HL-60 (cell line): ENCODE measurements around the gene SUMF1.

Source experiments
- DNase-seq, 2 experiments: peaks; one replicate each; pipeline ENCODE4 v3.0.0-alpha.2; 2010 to 2020; ENCODE audit warnings: low read depth in 1 of 2, low spot score in 1 of 2
- H3K27ac ChIP-seq: fragments of 250-450 bp; sonication (Bioruptor Pico); replicated peaks from 2 replicates; pipeline ENCODE4 v1.5.1; 2020; ENCODE audit warnings: mild to moderate bottlenecking, moderate library complexity
- H3K27me3 ChIP-seq: fragments of 250-450 bp; sonication (Bioruptor Pico); 2 replicates; pipeline ENCODE4 v1.5.1; 2021; ENCODE audit warnings: mild to moderate bottlenecking, moderate library complexity; ENCODE audit not compliant: insufficient read depth, poor library complexity, severe bottlenecking
- H3K4me3 ChIP-seq: replicated peaks from 2 replicates; pipeline ENCODE4 v1.5.1; 2011; ENCODE audit warnings: mild to moderate bottlenecking, control low read depth, low read length; ENCODE audit not compliant: insufficient read depth
- CTCF ChIP-seq: IDR thresholded peaks from one replicate; pipeline ENCODE4 v1.5.1; 2011; ENCODE audit warnings: low read length, control low read depth, inconsistent platforms; ENCODE audit not compliant: insufficient read depth
- GABPA ChIP-seq: IDR thresholded peaks from 2 replicates; pipeline ENCODE4 v1.6.1; 2012; ENCODE audit warnings: low read depth
- POLR2AphosphoS5 ChIP-seq: IDR thresholded peaks from 2 replicates; pipeline ENCODE4 v1.6.1; 2012; ENCODE audit warnings: low read depth
- SPI1 ChIP-seq: IDR thresholded peaks from 2 replicates; pipeline ENCODE4 v1.6.1; 2012; ENCODE audit warnings: low read depth, mild to moderate bottlenecking, borderline replicate concordance
- TF ChIP-seq, protein P1 (sequence below): IDR thresholded peaks from 2 replicates; pipeline ENCODE4 v1.6.1; 2012; ENCODE audit warnings: low read depth; ENCODE audit not compliant: insufficient replicate concordance

Gene SUMF1

GRCh38 chr3:4508048-4508981 is 41.2 kb upstream of the SUMF1 start:
- no peak for DNase-seq
- no peak overlapping the region for H3K27ac ChIP-seq
- H3K4me3 ChIP-seq = no peak overlapping the region
- TF ChIP-seq CTCF = no peak
- TF ChIP-seq SPI1 = no peak
- TF ChIP-seq POLR2AphosphoS5 = no peak
- TF ChIP-seq GABPA = no peak
- TF ChIP-seq, protein P1, sequence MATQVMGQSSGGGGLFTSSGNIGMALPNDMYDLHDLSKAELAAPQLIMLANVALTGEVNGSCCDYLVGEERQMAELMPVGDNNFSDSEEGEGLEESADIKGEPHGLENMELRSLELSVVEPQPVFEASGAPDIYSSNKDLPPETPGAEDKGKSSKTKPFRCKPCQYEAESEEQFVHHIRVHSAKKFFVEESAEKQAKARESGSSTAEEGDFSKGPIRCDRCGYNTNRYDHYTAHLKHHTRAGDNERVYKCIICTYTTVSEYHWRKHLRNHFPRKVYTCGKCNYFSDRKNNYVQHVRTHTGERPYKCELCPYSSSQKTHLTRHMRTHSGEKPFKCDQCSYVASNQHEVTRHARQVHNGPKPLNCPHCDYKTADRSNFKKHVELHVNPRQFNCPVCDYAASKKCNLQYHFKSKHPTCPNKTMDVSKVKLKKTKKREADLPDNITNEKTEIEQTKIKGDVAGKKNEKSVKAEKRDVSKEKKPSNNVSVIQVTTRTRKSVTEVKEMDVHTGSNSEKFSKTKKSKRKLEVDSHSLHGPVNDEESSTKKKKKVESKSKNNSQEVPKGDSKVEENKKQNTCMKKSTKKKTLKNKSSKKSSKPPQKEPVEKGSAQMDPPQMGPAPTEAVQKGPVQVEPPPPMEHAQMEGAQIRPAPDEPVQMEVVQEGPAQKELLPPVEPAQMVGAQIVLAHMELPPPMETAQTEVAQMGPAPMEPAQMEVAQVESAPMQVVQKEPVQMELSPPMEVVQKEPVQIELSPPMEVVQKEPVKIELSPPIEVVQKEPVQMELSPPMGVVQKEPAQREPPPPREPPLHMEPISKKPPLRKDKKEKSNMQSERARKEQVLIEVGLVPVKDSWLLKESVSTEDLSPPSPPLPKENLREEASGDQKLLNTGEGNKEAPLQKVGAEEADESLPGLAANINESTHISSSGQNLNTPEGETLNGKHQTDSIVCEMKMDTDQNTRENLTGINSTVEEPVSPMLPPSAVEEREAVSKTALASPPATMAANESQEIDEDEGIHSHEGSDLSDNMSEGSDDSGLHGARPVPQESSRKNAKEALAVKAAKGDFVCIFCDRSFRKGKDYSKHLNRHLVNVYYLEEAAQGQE = no peak
- H3K27me3 ChIP-seq = no peaks in the 10 kb centered on the region

DNA sequence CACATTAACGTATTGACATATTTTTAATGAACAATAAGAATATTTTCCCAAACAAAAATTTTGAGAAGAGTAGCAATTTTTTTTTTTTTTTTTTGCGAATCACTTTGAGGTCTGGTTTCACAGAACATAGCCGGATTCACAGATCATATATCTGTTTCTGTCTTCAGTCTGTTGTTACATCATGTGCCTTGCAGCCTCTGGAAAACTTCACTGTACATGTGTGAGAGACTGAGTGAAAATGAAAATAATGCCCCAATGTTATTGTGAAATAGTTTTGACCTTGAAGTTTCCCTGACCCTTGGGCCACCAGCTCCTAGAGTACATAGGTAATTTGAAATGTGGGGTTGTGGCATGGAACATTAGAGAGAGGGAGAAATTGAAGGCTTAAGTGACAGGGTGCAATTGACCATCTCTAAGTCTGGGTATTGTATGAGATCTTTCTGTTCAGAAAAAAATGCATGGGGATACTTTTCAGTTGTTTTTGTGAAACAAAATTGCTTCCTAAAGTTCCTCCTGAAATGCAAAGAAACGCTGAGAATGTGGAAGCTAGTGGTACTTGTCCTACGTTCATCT is 40.0 kb upstream of the SUMF1 start:
- TF ChIP-seq GABPA = no peak
- TF ChIP-seq, protein P1 = no peak
- TF ChIP-seq SPI1 = no peak
- no peak for TF ChIP-seq CTCF
- no peak for TF ChIP-seq POLR2AphosphoS5
- DNase-seq = no peak
- H3K27me3 ChIP-seq = no peaks in the 10 kb centered on the region
- peak overlapping the region; percentile 2; the same call in 1 of the 2 replicates for H3K27ac ChIP-seq
- no peak overlapping the region for H3K4me3 ChIP-seq

DNA sequence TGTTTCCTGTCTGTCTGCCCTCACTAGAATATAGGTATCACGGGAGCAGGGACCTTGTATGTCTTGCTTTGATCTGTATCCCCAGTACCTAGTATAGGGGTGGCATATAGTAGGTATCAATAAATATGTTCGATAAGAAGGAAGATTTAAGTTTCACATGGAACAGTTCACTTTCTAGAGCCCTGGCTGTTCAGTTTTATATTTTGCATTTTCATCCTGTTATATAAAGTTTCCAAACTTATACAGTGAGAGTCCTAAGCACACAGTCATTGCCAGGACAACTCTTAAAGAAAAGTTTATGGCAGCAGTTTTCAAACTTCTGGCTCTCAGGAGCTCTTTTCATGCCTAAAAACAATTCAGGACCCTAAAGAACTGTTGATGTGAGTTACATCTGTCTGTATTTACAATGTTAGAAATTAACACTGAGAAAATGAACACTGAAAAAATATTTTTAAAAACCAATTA is 39.5 kb upstream of the SUMF1 start:
- Histone ChIP-seq H3K27ac (no peak overlapping the region; the same call in 1 of the 2 replicates), H3K27me3 (no peaks in the 10 kb centered on the region), H3K4me3 (no peak overlapping the region)
- no peak for DNase-seq
- no peak for TF ChIP-seq CTCF
- TF ChIP-seq, protein P1 = no peak
- no peak for TF ChIP-seq SPI1
- no peak for TF ChIP-seq POLR2AphosphoS5
- no peak for TF ChIP-seq GABPA
